K562 (cell line): ENCODE results near the gene ACTN2. TPM values are rescaled to one million over a fixed set of nuclear protein-coding genes. Genes with fewer than 3 reads are reported as not detected.

Experiments
- ASH1L ChIP-seq: fragments of 450-650 bp; IDR thresholded peaks from 2 replicates; pipeline ENCODE4 v1.6.1; 2018; ENCODE audit warnings: borderline replicate concordance, mild to moderate bottlenecking, low read depth; ENCODE audit not compliant: partially characterized antibody
- CBFA2T2 ChIP-seq: fragments of 450-650 bp; conservative IDR thresholded peaks from 2 replicates; pipeline ENCODE4 v1.6.1; 2017; ENCODE audit warnings: mild to moderate bottlenecking
- CBX5 ChIP-seq: IDR thresholded peaks from 2 replicates; pipeline ENCODE4 v1.6.1; 2014; ENCODE audit warnings: low read depth, borderline replicate concordance
- COPS2 ChIP-seq: fragments of 450-650 bp; conservative IDR thresholded peaks from 2 replicates; pipeline ENCODE4 v1.6.1; 2016; ENCODE audit warnings: mild to moderate bottlenecking, moderate library complexity
- DDX20 ChIP-seq: fragments of 450-650 bp; IDR thresholded peaks from 2 replicates; pipeline ENCODE4 v1.6.1; 2016; ENCODE audit warnings: missing genetic modification characterization, low read depth, mild to moderate bottlenecking, missing compliant biosample characterization, moderate library complexity
- ELF2 ChIP-seq: fragments of 250-450 bp; sonication (Bioruptor Pico); IDR thresholded peaks from 2 replicates; pipeline ENCODE4 v1.5.0; 2021; ENCODE audit warnings: mild to moderate bottlenecking
- HIVEP1 ChIP-seq: fragments of 250-450 bp; sonication (Bioruptor Pico); IDR thresholded peaks from 2 replicates; pipeline ENCODE4 v1.4.0; 2020; ENCODE audit warnings: mild to moderate bottlenecking
- LARP7 ChIP-seq: fragments of 450-650 bp; IDR thresholded peaks from 2 replicates; pipeline ENCODE4 v1.6.1; 2016
- MCM2 ChIP-seq: fragments of 450-650 bp; IDR thresholded peaks from 2 replicates; pipeline ENCODE4 v1.6.1; 2017; ENCODE audit warnings: low read depth, mild to moderate bottlenecking
- NFIX ChIP-seq: fragments of 250-450 bp; sonication (Bioruptor Pico); IDR thresholded peaks from 2 replicates; pipeline ENCODE4 v1.4.0; 2020; ENCODE audit warnings: low read depth, mild to moderate bottlenecking, moderate library complexity
- RAD51 ChIP-seq: fragments of 450-650 bp; IDR thresholded peaks from 2 replicates; pipeline ENCODE4 v1.7.1; 2016; ENCODE audit warnings: low read depth, mild to moderate bottlenecking, borderline replicate concordance
- SMAD4 ChIP-seq: fragments of 250-450 bp; sonication (Bioruptor Pico); conservative IDR thresholded peaks from 2 replicates; pipeline ENCODE4 v1.8.0; 2021; ENCODE audit warnings: inconsistent platforms, mild to moderate bottlenecking, moderate library complexity
- SMARCA5 ChIP-seq: fragments of 450-650 bp; IDR thresholded peaks from 2 replicates; pipeline ENCODE4 v1.6.1; 2016
- TOE1 ChIP-seq, 2 experiments: fragments of 450-650 bp in 1 of 2; sonication (generic) in 1 of 2; formaldehyde crosslinking in 1 of 2; IDR thresholded peaks; 2 replicates each; pipeline versions ENCODE4 v1.7.1 to v1.8.0; 2016 to 2022; ENCODE audit warnings: borderline replicate concordance in 2 of 2, mild to moderate bottlenecking in 2 of 2, antibody characterized with exemption in 1 of 2, inconsistent platforms in 1 of 2, low read depth in 1 of 2, missing genetic modification reagents in 1 of 2, moderate library complexity in 1 of 2
- ZEB2 ChIP-seq: fragments of 450-650 bp; IDR thresholded peaks from 2 replicates; pipeline ENCODE4 v1.6.1; 2016
- ZNF24 ChIP-seq: fragments of 450-650 bp; IDR thresholded peaks from 2 replicates; pipeline ENCODE4 v1.6.1; 2016
- polyA plus RNA-seq, 8 experiments: library from polyadenylated mRNA; depleted of rRNA in 4 of 8; stranded (reverse) in 5 of 8; unstranded in 3 of 8; fragments of >200 nt; fragmentation: Nextera tagmentation in 2 of 8; fragmentation: Illumina TruSeq in 1 of 8; extraction: Ambion mirVana in 2 of 8; extraction: Trizol in 1 of 8; gene quantifications; 2 replicates each; pipeline versions ENCODE4 v1.2.1 to v1.2.3, GENCODE V29; 2011 to 2014; ENCODE audit warnings: inconsistent platforms in 1 of 8, missing spikeins in 1 of 8
- total RNA-seq, 7 experiments: library from RNA; depleted of rRNA in 6 of 7; stranded (reverse); fragments of >200 nt in 6 of 7; fragmentation: Illumina TruSeq in 2 of 7; extraction: Trizol in 2 of 7; gene quantifications; 2 replicates each; pipeline versions ENCODE4 v1.2.1 to v1.2.3, GENCODE V29; 2011 to 2021; ENCODE audit warnings: low replicate concordance in 1 of 7
- TF ChIP-seq, protein P1 (sequence below): fragments of 450-650 bp; formaldehyde crosslinking; IDR thresholded peaks from 2 replicates; pipeline ENCODE4 v1.4.0; 2020; ENCODE audit warnings: mild to moderate bottlenecking, mixed read lengths
- TF ChIP-seq, protein P2 (sequence below): fragments of 450-650 bp; IDR thresholded peaks from 2 replicates; pipeline ENCODE4 v1.6.1; 2016; ENCODE audit warnings: mild to moderate bottlenecking
- TF ChIP-seq, protein P3 (sequence below): sonication (generic); formaldehyde crosslinking; IDR thresholded peaks from 2 replicates; pipeline ENCODE4 v1.8.0; 2023; ENCODE audit warnings: missing genetic modification reagents, mild to moderate bottlenecking, borderline replicate concordance

The ACTN2 gene
- total and polyA plus RNA-seq, 9 of the 15 experiments (the other 6 are each of a cell fraction or from before 2014, with no cell fraction given): 0.18 to 0.94 (median 0.42) TPM

DNA sequence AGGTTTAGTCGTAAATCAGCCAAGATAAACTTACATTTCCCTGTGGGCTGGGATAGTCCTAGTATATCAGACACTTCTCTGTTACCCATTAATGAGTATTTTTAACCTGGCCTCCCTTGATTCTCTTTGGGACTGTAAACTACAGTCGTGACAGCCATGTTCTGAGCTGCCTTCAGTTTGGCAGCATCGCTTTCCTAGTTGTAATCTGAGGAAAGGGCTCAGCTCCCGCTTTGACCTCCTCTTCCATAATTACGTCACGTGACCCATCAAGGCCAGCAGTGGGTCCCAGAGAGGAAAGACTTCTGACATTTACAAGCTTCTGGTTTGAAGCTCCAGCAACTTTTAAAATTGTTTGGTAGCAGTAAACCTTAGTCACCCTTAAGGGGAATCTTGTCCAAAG, 74.2 kb downstream of the ACTN2 start (continued):
- TF ChIP-seq ASH1L (no peak), DDX20 (tag) (no peak), HIVEP1 (no peak), CBFA2T2 (peak; percentile 31; the same call in 1 of the 2 replicates), LARP7 (no peak), ZNF24 (no peak), COPS2 (no peak), SMARCA5 (no peak), TOE1 (IDR thresholded peaks at IDR 0.05; ENCODE audit: borderline replicate concordance) (0 out of 2 replicates have a peak, but pooled peaks have one; percentile 67), TOE1 (CRISPR knock-in tag; IDR thresholded peaks at IDR 0.05; ENCODE audit: borderline replicate concordance, low read depth) (no peak), ELF2 (CRISPR knock-in tag) (no peak), CBX5 (no peak), RAD51 (peak; percentile 82), NFIX (no peak), MCM2 (no peak), SMAD4 (CRISPR knock-in tag) (no peak), ZEB2 (no peak)
- TF ChIP-seq, protein P1, sequence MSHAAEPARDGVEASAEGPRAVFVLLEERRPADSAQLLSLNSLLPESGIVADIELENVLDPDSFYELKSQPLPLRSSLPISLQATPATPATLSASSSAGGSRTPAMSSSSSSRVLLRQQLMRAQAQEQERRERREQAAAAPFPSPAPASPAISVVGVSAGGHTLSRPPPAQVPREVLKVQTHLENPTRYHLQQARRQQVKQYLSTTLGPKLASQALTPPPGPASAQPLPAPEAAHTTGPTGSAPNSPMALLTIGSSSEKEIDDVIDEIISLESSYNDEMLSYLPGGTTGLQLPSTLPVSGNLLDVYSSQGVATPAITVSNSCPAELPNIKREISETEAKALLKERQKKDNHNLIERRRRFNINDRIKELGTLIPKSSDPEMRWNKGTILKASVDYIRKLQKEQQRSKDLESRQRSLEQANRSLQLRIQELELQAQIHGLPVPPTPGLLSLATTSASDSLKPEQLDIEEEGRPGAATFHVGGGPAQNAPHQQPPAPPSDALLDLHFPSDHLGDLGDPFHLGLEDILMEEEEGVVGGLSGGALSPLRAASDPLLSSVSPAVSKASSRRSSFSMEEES (CRISPR knock-in tag): peak; percentile 79
- TF ChIP-seq, protein P2, sequence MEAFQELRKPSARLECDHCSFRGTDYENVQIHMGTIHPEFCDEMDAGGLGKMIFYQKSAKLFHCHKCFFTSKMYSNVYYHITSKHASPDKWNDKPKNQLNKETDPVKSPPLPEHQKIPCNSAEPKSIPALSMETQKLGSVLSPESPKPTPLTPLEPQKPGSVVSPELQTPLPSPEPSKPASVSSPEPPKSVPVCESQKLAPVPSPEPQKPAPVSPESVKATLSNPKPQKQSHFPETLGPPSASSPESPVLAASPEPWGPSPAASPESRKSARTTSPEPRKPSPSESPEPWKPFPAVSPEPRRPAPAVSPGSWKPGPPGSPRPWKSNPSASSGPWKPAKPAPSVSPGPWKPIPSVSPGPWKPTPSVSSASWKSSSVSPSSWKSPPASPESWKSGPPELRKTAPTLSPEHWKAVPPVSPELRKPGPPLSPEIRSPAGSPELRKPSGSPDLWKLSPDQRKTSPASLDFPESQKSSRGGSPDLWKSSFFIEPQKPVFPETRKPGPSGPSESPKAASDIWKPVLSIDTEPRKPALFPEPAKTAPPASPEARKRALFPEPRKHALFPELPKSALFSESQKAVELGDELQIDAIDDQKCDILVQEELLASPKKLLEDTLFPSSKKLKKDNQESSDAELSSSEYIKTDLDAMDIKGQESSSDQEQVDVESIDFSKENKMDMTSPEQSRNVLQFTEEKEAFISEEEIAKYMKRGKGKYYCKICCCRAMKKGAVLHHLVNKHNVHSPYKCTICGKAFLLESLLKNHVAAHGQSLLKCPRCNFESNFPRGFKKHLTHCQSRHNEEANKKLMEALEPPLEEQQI: no peak
- TF ChIP-seq, protein P3, sequence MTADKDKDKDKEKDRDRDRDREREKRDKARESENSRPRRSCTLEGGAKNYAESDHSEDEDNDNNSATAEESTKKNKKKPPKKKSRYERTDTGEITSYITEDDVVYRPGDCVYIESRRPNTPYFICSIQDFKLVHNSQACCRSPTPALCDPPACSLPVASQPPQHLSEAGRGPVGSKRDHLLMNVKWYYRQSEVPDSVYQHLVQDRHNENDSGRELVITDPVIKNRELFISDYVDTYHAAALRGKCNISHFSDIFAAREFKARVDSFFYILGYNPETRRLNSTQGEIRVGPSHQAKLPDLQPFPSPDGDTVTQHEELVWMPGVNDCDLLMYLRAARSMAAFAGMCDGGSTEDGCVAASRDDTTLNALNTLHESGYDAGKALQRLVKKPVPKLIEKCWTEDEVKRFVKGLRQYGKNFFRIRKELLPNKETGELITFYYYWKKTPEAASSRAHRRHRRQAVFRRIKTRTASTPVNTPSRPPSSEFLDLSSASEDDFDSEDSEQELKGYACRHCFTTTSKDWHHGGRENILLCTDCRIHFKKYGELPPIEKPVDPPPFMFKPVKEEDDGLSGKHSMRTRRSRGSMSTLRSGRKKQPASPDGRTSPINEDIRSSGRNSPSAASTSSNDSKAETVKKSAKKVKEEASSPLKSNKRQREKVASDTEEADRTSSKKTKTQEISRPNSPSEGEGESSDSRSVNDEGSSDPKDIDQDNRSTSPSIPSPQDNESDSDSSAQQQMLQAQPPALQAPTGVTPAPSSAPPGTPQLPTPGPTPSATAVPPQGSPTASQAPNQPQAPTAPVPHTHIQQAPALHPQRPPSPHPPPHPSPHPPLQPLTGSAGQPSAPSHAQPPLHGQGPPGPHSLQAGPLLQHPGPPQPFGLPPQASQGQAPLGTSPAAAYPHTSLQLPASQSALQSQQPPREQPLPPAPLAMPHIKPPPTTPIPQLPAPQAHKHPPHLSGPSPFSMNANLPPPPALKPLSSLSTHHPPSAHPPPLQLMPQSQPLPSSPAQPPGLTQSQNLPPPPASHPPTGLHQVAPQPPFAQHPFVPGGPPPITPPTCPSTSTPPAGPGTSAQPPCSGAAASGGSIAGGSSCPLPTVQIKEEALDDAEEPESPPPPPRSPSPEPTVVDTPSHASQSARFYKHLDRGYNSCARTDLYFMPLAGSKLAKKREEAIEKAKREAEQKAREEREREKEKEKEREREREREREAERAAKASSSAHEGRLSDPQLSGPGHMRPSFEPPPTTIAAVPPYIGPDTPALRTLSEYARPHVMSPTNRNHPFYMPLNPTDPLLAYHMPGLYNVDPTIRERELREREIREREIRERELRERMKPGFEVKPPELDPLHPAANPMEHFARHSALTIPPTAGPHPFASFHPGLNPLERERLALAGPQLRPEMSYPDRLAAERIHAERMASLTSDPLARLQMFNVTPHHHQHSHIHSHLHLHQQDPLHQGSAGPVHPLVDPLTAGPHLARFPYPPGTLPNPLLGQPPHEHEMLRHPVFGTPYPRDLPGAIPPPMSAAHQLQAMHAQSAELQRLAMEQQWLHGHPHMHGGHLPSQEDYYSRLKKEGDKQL (CRISPR knock-in tag): no peak
